ENCODE measurements around the gene OTC. TPM values are rescaled to one million over a fixed set of nuclear protein-coding genes. Genes with fewer than 3 reads are reported as not detected.

The OTC gene
- total RNA-seq, 1 experiment from 2014 or later, result not detected

DNA sequence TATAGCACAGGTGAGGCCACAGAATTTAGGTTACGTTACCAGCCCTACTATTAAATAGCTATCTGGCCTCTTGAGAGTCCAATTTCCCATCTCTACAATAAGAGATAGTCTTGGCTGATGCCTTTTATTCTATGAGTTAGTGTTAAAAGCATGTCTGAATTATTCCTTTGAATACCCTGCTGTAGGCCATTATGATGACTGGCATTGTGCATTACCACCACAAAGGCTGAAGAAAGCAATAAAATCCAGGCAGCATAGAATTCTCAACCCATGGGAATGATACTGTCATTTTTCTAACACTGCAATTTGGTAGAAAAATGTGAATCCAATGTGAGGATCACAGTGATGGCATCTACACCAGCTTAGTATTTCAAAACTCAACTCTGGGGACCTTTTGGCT, 51.4 kb downstream of the OTC start:
- no CpG with 5 or more reads among the region's 1 CpG for WGBS (ENCODE audit: extremely low coverage, insufficient read length, low lambda C conversion rate)
- H3K27me3 Mint-ChIP-seq (ENCODE audit: low read depth), result peaks cover 3% of the 10 kb centered on the region

More for the DNA sequence above, 51.4 kb downstream of the OTC start:
- Histone ChIP-seq H2BK20ac (ENCODE audit: low read depth, low read length, poor library complexity, severe bottlenecking) (no peak overlapping the region), H3K27ac (ENCODE audit: insufficient read length, low read depth, low read length) (no peak overlapping the region), H2BK15ac (ENCODE audit: low read depth, low read length) (no peak overlapping the region), H2BK120ac (ENCODE audit: low read depth, low read length, poor library complexity, severe bottlenecking) (no peak overlapping the region), H4K8ac (replicated peaks; ENCODE audit: insufficient read length, low read depth, low read length) (no peak overlapping the region), H3K79me2 (ENCODE audit: insufficient read depth, low read length) (no peaks in the 10 kb centered on the region), H2BK5ac (ENCODE audit: insufficient read length, low read length) (no peak overlapping the region), H3K23ac (ENCODE audit: insufficient read length, low read depth, low read length) (no peak overlapping the region), H3K9ac (ENCODE audit: extremely low read depth, insufficient read length, low read length) (no peak overlapping the region), H3K23me2 (ENCODE audit: insufficient read length, low read depth, low read length, poor library complexity, severe bottlenecking) (no peaks in the 10 kb centered on the region), H3T11ph (ENCODE audit: low read length) (no peak overlapping the region), H4K5ac (ENCODE audit: insufficient read length, low read depth, low read length) (no peak overlapping the region), H3K9me3 (ENCODE audit: control insufficient read depth, low read depth, low read length) (no peaks in the 10 kb centered on the region), H3K18ac (ENCODE audit: insufficient read length, low read depth, low read length) (no peak overlapping the region), H4K20me1 (ENCODE audit: control insufficient read depth, insufficient read depth, insufficient read length) (no peaks in the 10 kb centered on the region), H2BK12ac (ENCODE audit: insufficient read length, low read depth, low read length) (no peak overlapping the region), H3K27me3 (ENCODE audit: insufficient read depth, low read length) (no peaks in the 10 kb centered on the region), H3K4ac (ENCODE audit: low read depth, low read length) (no peak overlapping the region), H3K79me1 (ENCODE audit: insufficient read depth, low read depth, low read length, poor library complexity, severe bottlenecking) (no peaks in the 10 kb centered on the region), H3K4me1 (ENCODE audit: insufficient read depth, low read length) (no peaks in the 10 kb centered on the region), H2AFZ (ENCODE audit: low read length) (no peak overlapping the region), H3K56ac (ENCODE audit: insufficient read length, low read depth, low read length) (no peak overlapping the region), H4K91ac (ENCODE audit: insufficient read length, low read depth, low read length) (no peak overlapping the region), H3K14ac (ENCODE audit: insufficient read depth, low read length) (no peak overlapping the region), H3K4me2 (ENCODE audit: insufficient read depth, insufficient read length, low read length) (no peak overlapping the region), H2AK5ac (ENCODE audit: insufficient read length, low read length) (no peak overlapping the region)
- no peak for DNase-seq
- Mint-ChIP-seq H3K9me3 (peaks cover 50 to 61% of the 10 kb centered on the region in 2 experiments), H3K27ac (no peak overlapping the region), H3K4me1 (peaks cover 9 to 18% of the 10 kb centered on the region in 2 experiments), H3K36me3 (ENCODE audit: insufficient read depth in 1 of 3, low read depth in 3 of 3) (peaks cover 0 to 2% (median 0%) of the 10 kb centered on the region in 3 experiments; a peak in 3 of 7 replicates), H3K4me3 (no peak overlapping the region)
- TF ChIP-seq, protein P1, sequence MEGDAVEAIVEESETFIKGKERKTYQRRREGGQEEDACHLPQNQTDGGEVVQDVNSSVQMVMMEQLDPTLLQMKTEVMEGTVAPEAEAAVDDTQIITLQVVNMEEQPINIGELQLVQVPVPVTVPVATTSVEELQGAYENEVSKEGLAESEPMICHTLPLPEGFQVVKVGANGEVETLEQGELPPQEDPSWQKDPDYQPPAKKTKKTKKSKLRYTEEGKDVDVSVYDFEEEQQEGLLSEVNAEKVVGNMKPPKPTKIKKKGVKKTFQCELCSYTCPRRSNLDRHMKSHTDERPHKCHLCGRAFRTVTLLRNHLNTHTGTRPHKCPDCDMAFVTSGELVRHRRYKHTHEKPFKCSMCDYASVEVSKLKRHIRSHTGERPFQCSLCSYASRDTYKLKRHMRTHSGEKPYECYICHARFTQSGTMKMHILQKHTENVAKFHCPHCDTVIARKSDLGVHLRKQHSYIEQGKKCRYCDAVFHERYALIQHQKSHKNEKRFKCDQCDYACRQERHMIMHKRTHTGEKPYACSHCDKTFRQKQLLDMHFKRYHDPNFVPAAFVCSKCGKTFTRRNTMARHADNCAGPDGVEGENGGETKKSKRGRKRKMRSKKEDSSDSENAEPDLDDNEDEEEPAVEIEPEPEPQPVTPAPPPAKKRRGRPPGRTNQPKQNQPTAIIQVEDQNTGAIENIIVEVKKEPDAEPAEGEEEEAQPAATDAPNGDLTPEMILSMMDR (conservative IDR thresholded peaks at IDR 0.05), result no peak
